ENCODE measurements around the gene COL24A1.
"Not testable (repeated sequence)": the region's sequence is repeated elsewhere in the genome, so short reads cannot be mapped to it uniquely, and the experiment has no call there.

COL24A1 gene

DNA sequence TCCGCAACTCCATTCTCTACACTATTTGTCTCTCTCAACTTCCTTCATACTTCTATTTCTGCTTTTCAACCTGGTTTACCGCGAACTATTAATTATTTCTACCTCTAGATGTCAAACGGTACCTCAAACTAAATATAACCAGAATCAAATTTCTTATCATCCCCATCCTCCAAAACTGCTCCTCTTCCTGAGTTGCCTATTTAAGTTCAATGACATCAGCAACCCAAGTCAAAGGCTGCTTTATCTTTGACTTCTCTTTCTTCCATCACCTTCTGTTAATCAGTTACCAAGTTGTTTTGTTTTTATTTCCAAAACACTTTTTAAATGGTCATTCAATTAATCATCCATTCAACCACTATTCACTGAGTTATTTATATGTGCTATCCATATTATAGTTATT is 171.9 kb downstream of the COL24A1 start:
- DNase-seq (ENCODE audit: low read depth): no peak

GRCh38 chr1:85983316-85983715 is 173.3 kb downstream of the COL24A1 start:
- DNase-seq (ENCODE audit: low read depth): no peak

- DNase-seq (ENCODE audit: low read depth): no peak
These were observed 179.9 kb downstream of the COL24A1 start for GRCh38 chr1:85976516-85977205.

DNA sequence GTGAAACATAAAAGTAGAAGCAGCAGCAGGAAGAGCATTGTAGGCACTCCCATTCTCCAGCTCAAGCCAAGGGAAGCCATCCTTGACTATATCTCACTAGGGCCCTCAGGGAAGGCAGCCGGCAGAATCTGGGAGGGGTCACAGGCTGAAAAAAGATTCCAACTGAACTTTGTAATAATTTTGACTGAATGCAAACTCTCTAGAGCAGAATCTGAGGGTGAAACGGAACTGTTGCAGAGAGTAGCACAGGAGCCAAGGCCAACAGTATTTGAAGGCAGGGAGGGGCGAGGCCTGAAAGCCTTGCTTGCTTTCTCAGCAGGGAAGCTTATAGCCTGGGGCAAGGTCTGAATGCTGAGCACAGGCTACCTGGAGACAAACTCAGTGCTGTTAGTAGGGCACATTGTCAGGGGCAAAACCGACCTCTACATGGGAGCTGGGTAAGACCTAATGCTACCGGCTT is 180.6 kb downstream of the COL24A1 start:
- no peak for DNase-seq (ENCODE audit: low read depth)

DNA sequence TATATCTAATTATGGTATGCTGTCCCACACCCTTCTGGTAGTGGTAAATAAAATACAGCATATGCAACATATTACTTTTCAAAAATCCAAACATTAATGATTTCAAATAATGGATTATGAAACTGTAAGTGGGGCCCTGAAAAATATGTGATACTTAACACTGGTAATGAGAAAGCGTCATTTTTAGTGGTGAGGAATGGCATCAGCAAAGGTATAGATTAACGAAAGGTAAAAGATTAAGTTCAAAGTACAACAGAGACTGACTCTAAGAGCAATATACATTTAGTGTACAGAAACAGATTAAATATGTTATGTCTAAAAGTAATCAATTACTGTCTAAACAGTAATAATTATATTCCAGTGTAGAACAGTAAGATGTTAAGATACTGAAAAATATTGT is 194.1 kb downstream of the COL24A1 start:
- DNase-seq (ENCODE audit: low read depth): no peak

GRCh38 chr1:85957760-85958159 is 198.8 kb downstream of the COL24A1 start:
- no peak for DNase-seq (ENCODE audit: low read depth)

DNA sequence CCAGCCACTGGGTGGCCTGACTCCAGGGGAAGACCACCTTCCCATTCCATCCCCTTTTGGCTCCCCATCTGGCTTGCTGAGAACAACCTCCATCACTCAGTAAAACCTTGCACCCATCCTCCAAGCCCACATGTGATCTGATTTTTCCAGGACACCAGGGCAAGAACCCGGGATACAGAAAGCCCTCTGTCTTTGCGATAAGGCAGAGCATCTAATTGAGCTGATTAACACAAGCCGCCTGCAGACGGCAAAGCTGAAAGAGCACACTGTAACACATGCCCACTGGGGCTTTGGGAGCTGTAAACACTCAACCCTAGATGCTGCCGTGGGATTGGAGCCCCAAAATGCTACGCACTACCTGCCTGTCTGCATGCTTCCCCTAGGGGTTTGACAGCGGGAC is 201.4 kb downstream of the COL24A1 start:
- not testable (repeated sequence) for DNase-seq (ENCODE audit: low read depth)

DNA sequence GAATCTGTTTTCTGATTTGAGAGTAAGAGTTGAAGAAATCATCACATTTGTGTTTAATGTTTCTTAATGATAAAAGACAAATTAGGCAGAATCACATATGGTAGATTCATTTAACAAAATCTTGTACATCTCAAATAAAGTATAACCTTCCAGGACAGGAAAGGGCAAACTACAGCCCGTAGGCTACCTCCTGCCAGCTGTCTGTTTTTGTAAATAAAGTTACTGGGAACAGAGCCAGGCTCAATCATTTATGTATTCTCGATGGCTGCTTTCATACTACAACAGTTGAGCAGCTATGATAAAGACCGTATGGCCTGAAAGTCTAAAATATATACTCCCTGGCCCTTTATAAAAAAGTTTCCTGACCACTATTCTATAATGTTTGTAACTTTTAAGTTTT is 204.1 kb downstream of the COL24A1 start:
- no peak for DNase-seq (ENCODE audit: low read depth)

DNA sequence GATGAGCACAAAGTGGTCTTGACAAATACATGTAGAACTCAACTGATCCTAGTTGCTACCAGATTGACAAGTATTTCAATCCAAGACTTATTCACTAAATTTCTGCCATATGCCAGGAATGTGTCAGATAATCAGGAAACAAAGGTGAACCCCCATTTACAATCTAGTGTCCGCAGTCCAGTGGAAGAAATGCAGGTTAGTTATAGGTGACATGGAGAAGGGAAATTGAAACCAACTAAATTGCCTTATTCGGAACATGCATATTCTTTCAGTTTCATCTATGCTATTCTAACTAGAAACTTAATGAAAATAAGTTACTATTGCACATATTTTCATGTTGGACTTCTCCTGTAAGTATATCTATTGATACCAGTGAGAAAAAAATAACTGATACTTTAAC is 209.4 kb downstream of the COL24A1 start:
- DNase-seq (ENCODE audit: low read depth): no peak

GRCh38 chr1:85943945-85944344 is 212.6 kb downstream of the COL24A1 start:
- no peak for DNase-seq (ENCODE audit: low read depth)

DNA sequence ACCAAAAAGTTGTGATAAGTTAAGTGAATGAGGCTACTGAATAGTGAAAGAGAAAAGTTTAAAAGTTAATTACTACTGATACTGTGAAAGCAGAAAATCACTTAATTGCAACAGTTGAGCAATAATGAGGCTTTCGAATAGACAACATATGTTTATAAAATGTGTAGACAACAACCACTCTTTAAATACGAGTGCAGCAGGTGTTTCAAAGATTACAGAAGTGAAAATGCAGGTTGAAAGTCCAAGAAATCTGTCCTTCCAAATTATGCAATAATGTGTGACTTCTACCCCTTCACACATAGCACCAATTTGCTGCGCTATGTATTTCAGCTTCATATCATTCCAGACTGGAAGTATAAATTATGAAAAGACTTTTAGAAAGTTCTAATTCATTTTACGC is 213.0 kb downstream of the COL24A1 start:
- DNase-seq (ENCODE audit: low read depth): no peak

GRCh38 chr1:85940656-85941306 is 215.8 kb downstream of the COL24A1 start:
- DNase-seq (ENCODE audit: low read depth): peak; percentile 51

GRCh38 chr1:85938829-85939228 is 217.7 kb downstream of the COL24A1 start:
- DNase-seq (ENCODE audit: low read depth): no peak

DNA sequence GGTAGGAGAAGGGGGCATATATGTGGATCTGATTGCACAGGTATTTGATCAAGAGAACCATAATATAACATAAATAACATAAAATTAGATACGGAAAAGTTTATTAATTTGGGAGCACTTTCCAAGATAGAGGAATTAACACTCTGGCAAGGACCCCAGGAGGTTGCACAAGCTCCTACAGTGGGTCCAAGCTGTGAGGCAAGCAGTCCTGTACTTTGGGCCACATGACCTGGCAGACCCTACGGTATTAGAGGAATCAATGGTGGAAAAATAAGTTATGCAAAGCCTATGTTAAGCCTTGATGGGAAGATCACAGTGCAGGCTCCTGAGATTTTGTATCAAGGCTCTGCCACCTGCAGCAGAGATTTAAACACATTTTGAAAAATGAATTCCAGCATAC is 220.1 kb downstream of the COL24A1 start:
- DNase-seq (ENCODE audit: low read depth): no peak

DNA sequence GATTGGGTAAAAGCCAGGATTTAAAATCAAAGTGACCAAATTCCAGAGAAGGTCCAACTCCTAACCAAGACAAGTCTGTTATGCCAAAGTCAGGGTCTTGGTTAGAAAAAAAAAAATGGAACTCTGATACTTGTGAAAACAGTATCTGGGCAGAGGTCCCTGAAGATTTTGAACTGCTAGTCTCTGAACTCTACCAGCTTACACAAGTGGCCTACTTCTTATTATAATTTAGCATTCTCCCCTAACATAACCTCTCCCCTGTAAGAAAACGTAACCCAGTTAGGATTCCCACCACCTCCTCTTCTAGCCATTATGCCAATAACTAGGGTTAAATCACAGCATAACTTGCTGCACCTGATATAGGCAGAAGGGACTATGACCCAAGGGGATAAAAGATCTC is 220.5 kb downstream of the COL24A1 start:
- no peak for DNase-seq (ENCODE audit: low read depth)

DNA sequence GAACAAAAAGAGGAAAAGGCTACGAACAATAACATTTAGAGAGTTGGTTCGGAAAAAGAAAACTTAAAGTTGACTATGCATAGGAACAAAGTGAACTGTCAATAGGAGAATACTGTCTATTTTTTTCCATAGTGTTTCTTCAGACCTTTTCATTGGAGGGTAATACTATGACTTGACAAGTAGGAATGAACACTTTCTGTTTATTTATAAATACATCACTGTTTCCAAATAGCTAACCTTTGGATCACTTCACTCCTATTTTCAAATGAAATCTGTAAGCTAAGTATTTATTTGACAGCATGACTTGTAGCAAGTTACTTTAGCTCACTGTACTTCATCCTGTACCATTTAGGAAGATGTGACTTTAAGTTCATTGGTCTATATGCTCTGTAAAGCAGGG is 221.3 kb downstream of the COL24A1 start:
- DNase-seq (ENCODE audit: low read depth): no peak

DNA sequence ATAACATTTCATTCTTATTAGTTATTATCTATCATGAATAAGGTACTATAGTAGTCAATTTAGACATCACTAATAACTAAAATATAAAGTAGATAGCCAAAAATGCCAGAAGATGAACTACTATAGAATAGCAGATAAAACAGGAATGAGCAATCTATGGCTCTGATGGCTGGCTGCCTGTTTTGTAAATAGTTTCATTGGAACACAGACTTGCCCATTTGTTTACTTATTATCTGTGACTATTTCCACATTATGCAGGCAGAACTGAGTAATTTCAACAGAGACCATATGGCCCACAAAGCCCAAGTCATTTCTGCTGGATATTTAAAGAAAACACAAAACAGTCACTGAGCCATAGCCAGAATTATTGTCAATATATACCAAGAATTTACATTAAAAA is 222.1 kb downstream of the COL24A1 start:
- no peak for DNase-seq (ENCODE audit: low read depth)

DNA sequence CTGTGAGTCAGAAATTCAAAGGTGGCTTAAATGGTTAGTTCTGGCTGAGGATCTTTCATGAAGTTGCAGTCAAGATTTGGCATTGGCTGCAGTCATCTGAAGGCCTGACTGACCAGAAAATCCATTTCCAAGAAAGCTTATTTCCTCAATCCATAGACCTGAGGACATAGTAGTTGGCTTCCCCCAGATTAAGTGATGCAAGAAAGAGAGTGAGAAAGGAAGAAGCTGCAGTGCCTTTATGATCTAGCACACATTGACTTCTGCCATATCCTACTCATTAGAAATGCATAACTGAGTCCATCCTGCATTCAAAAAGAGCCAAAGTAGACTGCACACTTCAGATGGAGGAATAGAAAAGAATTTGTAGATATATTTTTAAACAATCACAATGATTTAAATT is 222.6 kb downstream of the COL24A1 start:
- no peak for DNase-seq (ENCODE audit: low read depth)

DNA sequence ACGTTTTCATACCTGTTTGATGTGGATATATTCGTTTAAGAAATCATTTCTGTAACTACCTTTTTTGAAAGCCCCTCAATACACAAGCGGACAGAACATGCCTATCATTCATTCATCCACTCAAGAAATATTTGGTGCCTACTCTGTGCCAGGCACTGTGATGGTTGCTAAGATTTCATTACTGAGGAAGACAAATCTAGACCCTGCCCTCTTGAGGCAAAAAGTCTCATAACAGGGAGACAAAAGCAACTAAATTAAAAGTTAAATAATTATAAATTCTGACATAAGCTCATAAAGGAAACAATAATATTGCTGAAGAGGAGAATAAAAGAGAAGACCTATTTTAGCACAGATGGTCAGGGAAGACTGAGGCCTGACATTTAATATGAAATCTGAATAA is 244.8 kb downstream of the COL24A1 start:
- DNase-seq (ENCODE audit: low read depth): peak; percentile 12

DNA sequence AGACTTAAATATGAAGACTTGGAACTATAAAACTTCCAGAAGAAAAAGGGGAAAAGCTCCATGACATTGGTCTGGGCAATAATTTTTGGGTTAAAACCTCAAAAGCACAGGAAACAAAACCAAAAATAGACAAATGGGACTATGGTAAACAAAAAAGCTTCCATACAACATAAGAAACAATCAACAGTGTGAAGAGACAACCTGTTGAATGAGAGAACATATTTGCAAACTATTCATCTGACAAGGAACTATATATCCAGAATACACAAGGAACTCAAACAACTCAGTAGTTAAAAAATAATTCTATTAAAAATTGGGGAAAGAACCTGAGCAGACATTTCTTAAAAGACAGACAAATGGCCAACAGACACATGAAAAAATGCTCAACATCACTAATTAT is 255.7 kb downstream of the COL24A1 start:
- DNase-seq (ENCODE audit: low read depth): no peak

DNA sequence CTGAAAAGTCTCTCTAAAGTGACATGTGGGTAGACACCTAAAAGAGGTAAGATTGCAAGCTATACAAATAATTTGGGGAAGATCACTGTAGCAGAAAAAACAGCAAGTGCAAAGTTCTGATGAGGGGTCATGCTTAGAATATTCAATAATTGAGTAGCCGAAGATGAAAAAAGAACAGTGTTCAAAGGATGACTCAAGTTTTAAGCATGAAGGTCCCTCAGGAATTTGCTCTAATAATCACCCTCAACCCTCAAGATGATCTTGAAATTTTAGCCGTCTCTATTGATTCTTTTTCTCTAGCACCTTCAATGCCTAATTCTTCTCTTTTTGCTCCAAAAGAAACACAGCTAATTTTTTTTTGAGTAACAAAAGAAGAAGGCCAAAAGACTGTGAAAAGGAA is 257.7 kb downstream of the COL24A1 start:
- DNase-seq (ENCODE audit: low read depth): peak; percentile 6

GRCh38 chr1:85894651-85895050 is 261.9 kb downstream of the COL24A1 start:
- peak; percentile 53 for DNase-seq (ENCODE audit: low read depth)

DNA sequence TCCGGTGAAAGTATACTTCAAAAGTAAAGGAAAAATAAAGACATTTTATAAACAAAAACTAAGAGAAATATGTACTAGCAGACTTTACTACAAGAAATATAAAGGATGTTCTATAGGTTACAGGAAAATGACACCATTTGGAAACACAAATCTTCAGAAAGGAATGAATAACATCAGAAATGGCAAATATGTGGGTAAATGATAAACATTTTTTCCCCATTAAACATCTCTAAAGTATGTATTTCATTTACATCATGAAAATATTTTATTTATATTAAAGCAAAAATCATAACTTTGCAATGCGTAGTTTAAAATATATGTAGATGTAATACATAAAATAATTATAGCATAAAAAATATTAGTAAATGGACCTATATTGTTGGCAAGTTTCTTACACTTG is 264.2 kb downstream of the COL24A1 start:
- DNase-seq (ENCODE audit: low read depth): no peak

- no peak for DNase-seq (ENCODE audit: low read depth)
These were observed 266.7 kb downstream of the COL24A1 start for GRCh38 chr1:85889870-85890269.

All from EH (cell line).